Measurements from ENCODE around the gene OSBPL2. TPM values are rescaled to one million over a fixed set of nuclear protein-coding genes. Genes with fewer than 3 reads are reported as not detected.

The OSBPL2 gene
- total RNA-seq, 3 donors from 2014 or later (not counting 1 experiment from before 2014, with no cell fraction given), result 77.9 to 112 (median 104) TPM

- H3K9me3 ChIP-seq (ENCODE audit: control insufficient read depth, insufficient read depth, low read length), result no peaks in the 10 kb centered on the region
- H3K4me1 ChIP-seq (ENCODE audit: control insufficient read depth, insufficient read depth, low read length), result no peaks in the 10 kb centered on the region
- Mint-ChIP-seq H3K36me3 (no peaks in the 10 kb centered on the region), H3K4me1 (no peaks in the 10 kb centered on the region), H3K27ac (no peak overlapping the region), H3K9me3 (no peaks in the 10 kb centered on the region), H3K27me3 (ENCODE audit: low read depth in 2 of 2) (no peaks in the 10 kb centered on the region), H3K4me3 (no peak overlapping the region)
- TF ChIP-seq, protein P1, sequence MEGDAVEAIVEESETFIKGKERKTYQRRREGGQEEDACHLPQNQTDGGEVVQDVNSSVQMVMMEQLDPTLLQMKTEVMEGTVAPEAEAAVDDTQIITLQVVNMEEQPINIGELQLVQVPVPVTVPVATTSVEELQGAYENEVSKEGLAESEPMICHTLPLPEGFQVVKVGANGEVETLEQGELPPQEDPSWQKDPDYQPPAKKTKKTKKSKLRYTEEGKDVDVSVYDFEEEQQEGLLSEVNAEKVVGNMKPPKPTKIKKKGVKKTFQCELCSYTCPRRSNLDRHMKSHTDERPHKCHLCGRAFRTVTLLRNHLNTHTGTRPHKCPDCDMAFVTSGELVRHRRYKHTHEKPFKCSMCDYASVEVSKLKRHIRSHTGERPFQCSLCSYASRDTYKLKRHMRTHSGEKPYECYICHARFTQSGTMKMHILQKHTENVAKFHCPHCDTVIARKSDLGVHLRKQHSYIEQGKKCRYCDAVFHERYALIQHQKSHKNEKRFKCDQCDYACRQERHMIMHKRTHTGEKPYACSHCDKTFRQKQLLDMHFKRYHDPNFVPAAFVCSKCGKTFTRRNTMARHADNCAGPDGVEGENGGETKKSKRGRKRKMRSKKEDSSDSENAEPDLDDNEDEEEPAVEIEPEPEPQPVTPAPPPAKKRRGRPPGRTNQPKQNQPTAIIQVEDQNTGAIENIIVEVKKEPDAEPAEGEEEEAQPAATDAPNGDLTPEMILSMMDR (IDR thresholded peaks at IDR 0.05), result no peak
- ATAC-seq (no peak), DNase-seq (no peak)
- peaks cover 32% of the 10 kb centered on the region for H3K36me3 ChIP-seq (ENCODE audit: control insufficient read depth, insufficient read depth, low read length)
- no peak overlapping the region for H3K4me3 ChIP-seq (ENCODE audit: low read length)
- no peak overlapping the region for H3K27ac ChIP-seq (ENCODE audit: low read length)
- H3K27me3 ChIP-seq (ENCODE audit: control insufficient read depth, insufficient read depth, low read length), result no peaks in the 10 kb centered on the region
- 96% methylated on average over 18 of the region's 18 CpGs for WGBS (ENCODE audit: insufficient coverage)
- intact Hi-C loops (cut with micrococcal nuclease), result no loop called here
Measured at GRCh38 chr20:62311150-62311549, 72.8 kb downstream of the OSBPL2 start.

DNA sequence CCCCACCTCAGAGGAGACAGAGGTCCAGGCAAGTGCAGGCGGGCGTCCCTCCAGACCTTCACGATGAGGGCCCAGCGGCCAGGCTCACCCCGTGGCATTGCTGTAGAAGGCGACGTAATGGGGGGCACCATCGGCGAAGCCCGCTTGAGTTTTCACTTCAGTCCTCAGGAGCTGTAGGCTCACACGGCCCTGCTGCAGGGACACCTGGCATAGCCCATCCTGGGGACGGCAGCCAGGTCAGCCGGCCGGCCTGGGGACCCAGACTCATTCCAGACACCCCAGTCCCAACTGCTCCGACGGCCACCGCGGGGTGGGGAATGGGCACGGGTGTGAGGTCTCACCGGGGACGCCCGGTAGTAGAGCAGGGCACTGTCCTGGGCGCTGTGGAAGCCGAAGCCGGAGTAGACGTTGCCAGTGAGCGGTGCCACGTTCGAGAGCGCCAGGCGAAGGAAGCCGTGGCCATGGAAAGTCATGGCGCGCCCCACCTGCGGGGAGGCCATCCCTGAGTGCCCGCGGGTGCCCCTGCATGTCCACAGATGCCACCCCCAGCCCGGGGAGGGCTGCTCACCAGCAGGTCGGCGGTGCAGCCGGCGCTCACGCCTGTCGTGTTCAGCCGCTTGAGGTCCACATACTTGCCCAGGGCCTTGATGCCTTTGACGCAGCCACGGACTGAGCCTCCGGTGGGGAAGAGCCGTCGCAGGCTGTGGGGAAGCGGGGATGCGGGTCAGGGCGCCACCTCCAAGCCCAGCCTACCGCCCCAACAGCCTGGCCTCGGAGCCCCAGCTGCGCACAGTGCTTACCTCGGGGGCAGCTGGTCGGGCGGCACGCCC lies 73.7 kb downstream of the OSBPL2 start:
- Mint-ChIP-seq H3K4me1 (no peaks in the 10 kb centered on the region), H3K4me3 (no peak overlapping the region), H3K9me3 (no peaks in the 10 kb centered on the region), H3K27me3 (ENCODE audit: low read depth in 2 of 2) (no peaks in the 10 kb centered on the region), H3K27ac (no peak overlapping the region), H3K36me3 (no peaks in the 10 kb centered on the region)
- intact Hi-C loops (cut with micrococcal nuclease), result no loop called here
- ATAC-seq (no peak), DNase-seq (no peak)
- TF ChIP-seq, protein P1 (IDR thresholded peaks at IDR 0.05), result no peak
- whole genome bisulfite sequencing (ENCODE audit: insufficient coverage), result 93% methylated on average over 60 of the region's 60 CpGs
- H3K4me1 ChIP-seq (ENCODE audit: control insufficient read depth, insufficient read depth, low read length), result no peaks in the 10 kb centered on the region
- no peak overlapping the region for H3K27ac ChIP-seq (ENCODE audit: low read length)
- H3K36me3 ChIP-seq (ENCODE audit: control insufficient read depth, insufficient read depth, low read length), result peaks cover 23% of the 10 kb centered on the region
- H3K9me3 ChIP-seq (ENCODE audit: control insufficient read depth, insufficient read depth, low read length), result no peaks in the 10 kb centered on the region
- H3K4me3 ChIP-seq (ENCODE audit: low read length), result no peak overlapping the region
- no peaks in the 10 kb centered on the region for H3K27me3 ChIP-seq (ENCODE audit: control insufficient read depth, insufficient read depth, low read length)

GRCh38 chr20:62312662-62312977 lies 74.3 kb downstream of the OSBPL2 start:
- H3K27ac Mint-ChIP-seq, result no peak overlapping the region
- TF ChIP-seq, protein P1 (IDR thresholded peaks at IDR 0.05), result no peak
- 87% methylated on average over 16 of the region's 16 CpGs for WGBS (ENCODE audit: insufficient coverage)

DNA sequence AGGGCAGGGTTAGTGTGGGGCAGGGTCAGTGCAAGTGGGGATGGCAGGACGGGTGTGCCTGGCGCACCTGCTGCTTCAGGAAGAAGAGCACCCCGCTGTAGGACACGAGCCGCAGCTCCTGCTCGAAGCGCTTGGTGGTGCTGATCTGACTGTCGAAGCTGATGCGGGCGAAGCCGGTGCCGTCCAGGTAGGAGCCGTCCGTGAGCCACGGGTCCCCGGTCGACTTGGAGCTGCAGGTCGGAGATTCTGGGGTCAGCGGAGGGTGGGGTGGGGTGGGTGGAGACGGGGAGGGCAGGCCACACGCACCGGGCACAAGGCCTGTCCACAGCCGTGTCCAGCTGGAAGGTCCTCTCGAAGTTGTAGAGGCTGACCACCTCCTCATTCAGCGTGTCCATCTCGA lies 74.7 kb downstream of the OSBPL2 start:
- H3K4me3 ChIP-seq (ENCODE audit: low read length), result no peak overlapping the region
- no peaks in the 10 kb centered on the region for H3K4me1 Mint-ChIP-seq
- no peaks in the 10 kb centered on the region for H3K27me3 ChIP-seq (ENCODE audit: control insufficient read depth, insufficient read depth, low read length)
- DNase-seq (no peak), ATAC-seq (no peak)
- H3K36me3 ChIP-seq (ENCODE audit: control insufficient read depth, insufficient read depth, low read length), result peaks cover 13% of the 10 kb centered on the region
- H3K27ac Mint-ChIP-seq, result no peak overlapping the region
- no peaks in the 10 kb centered on the region for H3K36me3 Mint-ChIP-seq
- no peaks in the 10 kb centered on the region for H3K4me1 ChIP-seq (ENCODE audit: control insufficient read depth, insufficient read depth, low read length)
- WGBS (ENCODE audit: insufficient coverage), result 89% methylated on average over 26 of the region's 26 CpGs
- no peak overlapping the region for H3K27ac ChIP-seq (ENCODE audit: low read length)
- H3K9me3 Mint-ChIP-seq, result no peaks in the 10 kb centered on the region
- TF ChIP-seq, protein P1 (IDR thresholded peaks at IDR 0.05), result no peak
- intact Hi-C loops (cut with micrococcal nuclease), result no loop called here
- no peaks in the 10 kb centered on the region for H3K9me3 ChIP-seq (ENCODE audit: control insufficient read depth, insufficient read depth, low read length)
- H3K4me3 Mint-ChIP-seq, result no peak overlapping the region
- no peaks in the 10 kb centered on the region for H3K27me3 Mint-ChIP-seq (ENCODE audit: low read depth in 2 of 2)

More at GRCh38 chr20:62312662-62312977, 74.3 kb downstream of the OSBPL2 start:
- H3K4me3 ChIP-seq (ENCODE audit: low read length), result no peak overlapping the region
- DNase-seq (no peak), ATAC-seq (no peak)
- Mint-ChIP-seq H3K4me3 (no peak overlapping the region), H3K36me3 (no peaks in the 10 kb centered on the region), H3K4me1 (no peaks in the 10 kb centered on the region), H3K27me3 (ENCODE audit: low read depth in 2 of 2) (no peaks in the 10 kb centered on the region), H3K9me3 (no peaks in the 10 kb centered on the region)
- no peak overlapping the region for H3K27ac ChIP-seq (ENCODE audit: low read length)
- peaks cover 17% of the 10 kb centered on the region for H3K36me3 ChIP-seq (ENCODE audit: control insufficient read depth, insufficient read depth, low read length)
- H3K4me1 ChIP-seq (ENCODE audit: control insufficient read depth, insufficient read depth, low read length), result no peaks in the 10 kb centered on the region
- H3K9me3 ChIP-seq (ENCODE audit: control insufficient read depth, insufficient read depth, low read length), result no peaks in the 10 kb centered on the region
- intact Hi-C loops (cut with micrococcal nuclease), result no loop called here
- no peaks in the 10 kb centered on the region for H3K27me3 ChIP-seq (ENCODE audit: control insufficient read depth, insufficient read depth, low read length)
